ENCODE data around the gene PGAM2. TPM values are rescaled to one million over a fixed set of nuclear protein-coding genes. Genes with fewer than 3 reads are reported as not detected.
A peak's percentile ranks its signal among the peaks of the same experiment; 100 is the strongest.

Gene PGAM2
- total and polyA plus RNA-seq, 7 experiments from 2014 or later, result 0.73 to 3.1 (median 1.8) TPM; not detected in 2

- Mint-ChIP-seq H3K36me3 (peaks cover 7 to 38% (median 23%) of the 10 kb centered on the region in 5 donors), H3K9me3 (no peaks in the 10 kb centered on the region), H3K4me3 (peak overlapping the region; percentile 84 to 97 (median 92)), H3K4me1 (peaks cover 51 to 76% (median 70%) of the 10 kb centered on the region in 7 donors), H3K27ac (peak overlapping the region; percentile 84 to 99 (median 94)), H3K27me3 (no peaks in the 10 kb centered on the region)
- Histone ChIP-seq H3K27ac (ENCODE audit: low read depth, low read length) (peak overlapping the region; percentile 93), H3K4me1 (ENCODE audit: control insufficient read depth in 2 of 2, insufficient read depth in 2 of 2, low read length in 2 of 2) (peaks cover 23 to 60% of the 10 kb centered on the region in 2 donors), H3K4me3 (ENCODE audit: low read length) (peak overlapping the region; percentile 23), H3K27me3 (ENCODE audit: control insufficient read depth in 2 of 2, insufficient read depth in 2 of 2, low read length in 2 of 2) (no peaks in the 10 kb centered on the region), H3K36me3 (ENCODE audit: control insufficient read depth in 2 of 3, insufficient read depth in 3 of 3, low read length in 3 of 3) (peaks cover 9 to 32% (median 14%) of the 10 kb centered on the region in 3 experiments), H3K9me3 (ENCODE audit: control insufficient read depth in 2 of 3, low read length in 3 of 3) (no peaks in the 10 kb centered on the region)
- ChIA-PET CTCF (interaction anchor here (1.2 kb wide), 1 partner anchor 11 kb away, joined by 4 read pairs; no protein-coding TSS in a partner anchor), POLR2A (interaction anchor here (1.8 to 6.5 kb wide), 3 partner anchors 9 to 77 kb away, joined by 5 to 66 read pairs (median 54); partner anchors contain the start of genes PGAM2 and POLD2)
- ATAC-seq (peak; percentile 77), DNase-seq (no peak)
- intact Hi-C loops (cut with micrococcal nuclease), result no loop called here
Measured at GRCh38 chr7:44046321-44047061, 18.9 kb downstream of the PGAM2 start.

- Histone ChIP-seq H3K4me3 (ENCODE audit: low read length) (peak overlapping the region; percentile 87), H3K27me3 (ENCODE audit: control insufficient read depth in 2 of 2, insufficient read depth in 2 of 2, low read length in 2 of 2) (no peaks in the 10 kb centered on the region), H3K27ac (ENCODE audit: low read depth, low read length) (peak overlapping the region; percentile 93), H3K36me3 (ENCODE audit: control insufficient read depth in 2 of 3, insufficient read depth in 3 of 3, low read length in 3 of 3) (peaks cover 6 to 24% (median 9%) of the 10 kb centered on the region in 3 experiments), H3K9me3 (ENCODE audit: control insufficient read depth in 2 of 3, low read length in 3 of 3) (no peaks in the 10 kb centered on the region), H3K4me1 (ENCODE audit: control insufficient read depth in 2 of 2, insufficient read depth in 2 of 2, low read length in 2 of 2) (peaks cover 23 to 49% of the 10 kb centered on the region in 2 donors)
- CTCF ChIA-PET, result no interaction called here
- intact Hi-C loops (cut with micrococcal nuclease), result loop anchor here in 1 of 2 donors (2.0 kb wide), 1 partner anchor 933 kb away; the partner anchor contains the start of gene MYO1G
- ATAC-seq, result no peak
- peaks cover 41 to 69% (median 64%) of the 10 kb centered on the region in 7 donors for H3K4me1 Mint-ChIP-seq
- POLR2A ChIA-PET, result interaction anchor here (0.8 to 6.5 kb wide), 6 partner anchors 10 to 839 kb away, joined by 3 to 66 read pairs (median 10); partner anchors contain the start of genes PGAM2 and POLD2
- no peaks in the 10 kb centered on the region for H3K9me3 Mint-ChIP-seq
- H3K27ac Mint-ChIP-seq, result peak overlapping the region; percentile 84 to 99 (median 94)
- no peaks in the 10 kb centered on the region for H3K27me3 Mint-ChIP-seq
- H3K4me3 Mint-ChIP-seq, result peak overlapping the region; percentile 84 to 97 (median 92)
- DNase-seq, result peak in 1 of 9 donors; percentile 37
- H3K36me3 Mint-ChIP-seq, result peaks cover 7 to 29% (median 20%) of the 10 kb centered on the region in 5 donors
Measured at GRCh38 chr7:44045226-44046014, 19.9 kb downstream of the PGAM2 start.

GRCh38 chr7:44044315-44045225 lies 20.8 kb downstream of the PGAM2 start, which contains the start of gene DBNL:
Gene DBNL (plus strand): TSS chr7:44044702. CDS start chr7:44044738, 36 bp downstream.
- CTCF ChIA-PET, result interaction anchor here (0.6 to 1.1 kb wide), 3 partner anchors 26 to 71 kb away, joined by 3 read pairs; no protein-coding TSS in a partner anchor
- intact Hi-C loops (cut with micrococcal nuclease), result loop anchor here (1.0 to 5.0 kb wide), 6 partner anchors 25 to 934 kb away; partner anchors contain the start of genes POLD2 (in 2 of the 2), POLM (in 2 of the 2), H2AZ2 (in 1 of the 2) and MYO1G (in 1 of the 2)
- peaks cover 23 to 41% of the 10 kb centered on the region in 2 donors for H3K4me1 ChIP-seq (ENCODE audit: control insufficient read depth in 2 of 2, insufficient read depth in 2 of 2, low read length in 2 of 2)

GRCh38 chr7:44043902-44044301 lies 21.5 kb downstream of the PGAM2 start:
- DNase-seq, result no peak
- intact Hi-C loops (cut with micrococcal nuclease), result loop anchor here (1.0 to 5.0 kb wide), 6 partner anchors 25 to 935 kb away; partner anchors contain the start of genes POLD2 (in 2 of the 2), POLM (in 2 of the 2), H2AZ2 (in 1 of the 2) and MYO1G (in 1 of the 2)
- H3K27ac ChIP-seq (ENCODE audit: low read depth, low read length), result peak overlapping the region; percentile 93
- H3K4me3 ChIP-seq (ENCODE audit: low read length), result peak overlapping the region; percentile 87
- no peak for ATAC-seq
- H3K27ac Mint-ChIP-seq, result peak overlapping the region; percentile 86 to 99 (median 95)
- peaks cover 7 to 19% (median 17%) of the 10 kb centered on the region in 5 donors for H3K36me3 Mint-ChIP-seq
- POLR2A ChIA-PET, result interaction anchor here (0.9 to 6.5 kb wide), 10 partner anchors 12 to 840 kb away, joined by 3 to 66 read pairs (median 6); partner anchors contain the start of genes NUDCD3, PGAM2 and YKT6
- peaks cover 0 to 14% (median 0%) of the 10 kb centered on the region in 3 experiments for H3K36me3 ChIP-seq (ENCODE audit: control insufficient read depth in 2 of 3, insufficient read depth in 3 of 3, low read length in 3 of 3)
- H3K4me1 Mint-ChIP-seq, result peaks cover 38 to 58% (median 52%) of the 10 kb centered on the region in 7 donors
- H3K9me3 Mint-ChIP-seq, result no peaks in the 10 kb centered on the region
- H3K27me3 ChIP-seq (ENCODE audit: control insufficient read depth in 2 of 2, insufficient read depth in 2 of 2, low read length in 2 of 2), result no peaks in the 10 kb centered on the region
- no peaks in the 10 kb centered on the region for H3K9me3 ChIP-seq (ENCODE audit: control insufficient read depth in 2 of 3, low read length in 3 of 3)
- no peaks in the 10 kb centered on the region for H3K27me3 Mint-ChIP-seq
- peaks cover 23 to 39% of the 10 kb centered on the region in 2 donors for H3K4me1 ChIP-seq (ENCODE audit: control insufficient read depth in 2 of 2, insufficient read depth in 2 of 2, low read length in 2 of 2)
- H3K4me3 Mint-ChIP-seq, result peak overlapping the region; percentile 84 to 97 (median 92)
- CTCF ChIA-PET, result interaction anchor here (0.6 to 1.1 kb wide), 3 partner anchors 25 to 72 kb away, joined by 3 read pairs; no protein-coding TSS in a partner anchor

More at GRCh38 chr7:44044315-44045225, 20.8 kb downstream of the PGAM2 start, which contains the start of gene DBNL:
- Mint-ChIP-seq H3K9me3 (no peaks in the 10 kb centered on the region), H3K4me1 (peaks cover 38 to 60% (median 55%) of the 10 kb centered on the region in 7 donors), H3K27me3 (no peaks in the 10 kb centered on the region), H3K27ac (peak within 1 kb of the TSS; percentile 86 to 99 (median 96)), H3K4me3 (peak within 1 kb of the TSS; percentile 84 to 97 (median 92)), H3K36me3 (peaks cover 7 to 21% (median 17%) of the 10 kb centered on the region in 5 donors)
- no peaks in the 10 kb centered on the region for H3K27me3 ChIP-seq (ENCODE audit: control insufficient read depth in 2 of 2, insufficient read depth in 2 of 2, low read length in 2 of 2)
- DNase-seq (peak; percentile 79 to 96 (median 84)), ATAC-seq (peak; percentile 68)
- H3K9me3 ChIP-seq (ENCODE audit: control insufficient read depth in 2 of 3, low read length in 3 of 3), result no peaks in the 10 kb centered on the region
- peaks cover 0 to 16% (median under 1%) of the 10 kb centered on the region in 3 experiments for H3K36me3 ChIP-seq (ENCODE audit: control insufficient read depth in 2 of 3, insufficient read depth in 3 of 3, low read length in 3 of 3)
- H3K27ac ChIP-seq (ENCODE audit: low read depth, low read length), result peak within 1 kb of the TSS; percentile 93
- POLR2A ChIA-PET, result interaction anchor here (0.8 to 6.5 kb wide), 12 partner anchors 11 to 840 kb away, joined by 3 to 66 read pairs (median 5); partner anchors contain the start of genes NUDCD3, PGAM2, POLD2 and YKT6
- peak within 1 kb of the TSS; percentile 87 for H3K4me3 ChIP-seq (ENCODE audit: low read length)

GRCh38 chr7:44042221-44042620 lies 23.1 kb downstream of the PGAM2 start:
- Mint-ChIP-seq H3K4me1 (peaks cover 26 to 42% (median 39%) of the 10 kb centered on the region in 7 donors), H3K36me3 (peaks cover 4 to 19% (median 9%) of the 10 kb centered on the region in 5 donors), H3K9me3 (no peaks in the 10 kb centered on the region), H3K27me3 (no peaks in the 10 kb centered on the region), H3K27ac (peak overlapping the region in 7 of 9 donors; percentile 1 to 81 (median 65)), H3K4me3 (peak overlapping the region; percentile 34 to 73 (median 54))
- peaks cover 0 to 10% (median 0%) of the 10 kb centered on the region in 3 experiments for H3K36me3 ChIP-seq (ENCODE audit: control insufficient read depth in 2 of 3, insufficient read depth in 3 of 3, low read length in 3 of 3)
- no peak overlapping the region for H3K27ac ChIP-seq (ENCODE audit: low read depth, low read length)
- no peak for DNase-seq
- ATAC-seq, result no peak
- H3K9me3 ChIP-seq (ENCODE audit: control insufficient read depth in 2 of 3, low read length in 3 of 3), result no peaks in the 10 kb centered on the region
- no peaks in the 10 kb centered on the region for H3K27me3 ChIP-seq (ENCODE audit: control insufficient read depth in 2 of 2, insufficient read depth in 2 of 2, low read length in 2 of 2)
- intact Hi-C loops (cut with micrococcal nuclease), result loop anchor here in 1 of 2 donors (5.0 kb wide), 1 partner anchor 805 kb away; the partner anchor contains the start of gene H2AZ2
- H3K4me1 ChIP-seq (ENCODE audit: control insufficient read depth in 2 of 2, insufficient read depth in 2 of 2, low read length in 2 of 2), result peaks cover 22 to 29% of the 10 kb centered on the region in 2 donors
- CTCF ChIA-PET, result no interaction called here
- POLR2A ChIA-PET, result interaction anchor here (0.6 to 6.5 kb wide), 3 partner anchors 13 to 1110 kb away, joined by 3 to 54 read pairs (median 5); partner anchors contain the start of genes MRPL32, POLD2 and PSMA2
- no peak overlapping the region for H3K4me3 ChIP-seq (ENCODE audit: low read length)
